G401.6 (cell line): Measurements from ENCODE around the gene GAL3ST2.
"Not testable (repeated sequence)": the region's sequence is repeated elsewhere in the genome, so short reads cannot be mapped to it uniquely, and the experiment has no call there.

Experiments used
- FAIRE-seq: peaks from 2 replicates; lab custom pipeline; 2012; peaks lifted over from hg19 to GRCh38; lab: Jason Lieb, UNC

Gene GAL3ST2

GRCh38 chr2:241820625-241821384, 44.2 kb downstream of the GAL3ST2 start:
- no peak for FAIRE-seq

GRCh38 chr2:241821460-241822263, 45.0 kb downstream of the GAL3ST2 start:
- FAIRE-seq: no peak

GRCh38 chr2:241822264-241822623, 45.6 kb downstream of the GAL3ST2 start:
- no peak for FAIRE-seq

DNA sequence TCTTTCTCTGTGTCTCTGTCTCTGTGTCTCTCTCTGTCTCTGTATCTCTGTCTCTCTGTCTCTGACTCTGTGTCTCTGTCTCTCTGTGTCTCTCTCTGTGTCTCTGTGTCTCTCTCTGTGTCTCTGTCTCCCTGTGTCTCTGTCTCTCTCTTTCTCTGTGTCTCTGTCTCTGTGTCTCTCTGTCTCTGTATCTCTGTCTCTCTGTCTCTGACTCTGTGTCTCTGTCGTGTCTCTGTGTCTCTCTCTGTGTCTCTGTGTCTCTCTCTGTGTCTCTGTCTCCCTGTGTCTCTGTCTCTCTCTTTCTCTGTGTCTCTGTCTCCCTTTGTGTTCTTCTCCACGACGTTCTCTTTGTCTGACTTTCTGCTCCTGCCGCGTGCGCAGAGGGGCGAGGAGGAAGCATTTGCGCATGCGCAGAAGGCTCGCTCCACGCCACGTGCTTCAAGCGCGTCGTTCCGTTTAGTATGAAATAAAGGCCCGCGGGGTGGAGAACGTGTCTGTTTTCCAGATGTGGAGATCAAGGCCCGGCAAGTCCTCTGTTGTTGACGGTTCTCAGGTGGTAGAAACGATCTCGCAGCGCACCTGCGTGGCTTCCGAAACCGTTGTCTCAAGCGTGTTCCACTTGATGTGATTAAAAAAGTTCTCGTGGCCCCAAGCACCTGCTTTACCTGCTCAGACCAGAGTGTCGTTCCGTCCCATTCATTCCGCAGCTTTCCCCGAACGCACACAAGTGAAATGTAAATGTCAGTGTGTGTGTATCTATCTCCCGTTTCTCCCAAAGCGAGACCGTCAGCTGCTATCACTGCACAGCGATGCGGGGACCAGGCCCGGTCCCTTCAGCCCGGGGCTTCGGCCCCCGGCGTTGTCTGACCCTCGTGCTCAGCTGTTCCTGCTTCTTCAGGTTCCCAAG, 47.2 kb downstream of the GAL3ST2 start:
- FAIRE-seq: not testable (repeated sequence)

- no peak for FAIRE-seq
Measured at GRCh38 chr2:241827394-241827793, 50.8 kb downstream of the GAL3ST2 start.

- no peak for FAIRE-seq
Measured at GRCh38 chr2:241833101-241833663, 56.6 kb downstream of the GAL3ST2 start.

- not testable (repeated sequence) for FAIRE-seq
Measured at GRCh38 chr2:241833756-241834526, 57.3 kb downstream of the GAL3ST2 start.

GRCh38 chr2:241834527-241835210, 58.0 kb downstream of the GAL3ST2 start:
- no peak for FAIRE-seq

DNA sequence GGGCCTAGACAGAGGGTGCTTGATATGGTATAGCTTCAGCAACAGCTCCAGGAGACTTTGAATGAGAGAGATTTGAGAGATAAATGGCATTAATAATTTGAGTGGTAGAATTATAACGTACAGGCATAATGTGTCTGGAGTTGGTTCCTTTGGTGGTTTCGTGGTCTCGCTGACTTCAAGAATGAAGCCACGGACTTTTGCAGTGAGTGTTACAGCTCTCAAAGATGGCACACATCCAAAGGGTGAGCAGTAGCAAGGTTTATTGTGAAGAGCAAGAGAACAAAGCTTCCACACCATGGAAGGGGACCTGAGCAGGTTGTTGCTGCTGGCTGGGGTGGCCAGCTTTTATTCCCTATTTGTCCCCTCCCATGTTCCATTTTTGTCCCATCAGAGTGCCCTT, 59.0 kb downstream of the GAL3ST2 start:
- FAIRE-seq: no peak

- no peak for FAIRE-seq
Measured at GRCh38 chr2:241836292-241836691, 59.7 kb downstream of the GAL3ST2 start.

- no peak for FAIRE-seq
Measured at GRCh38 chr2:241837197-241837965, 60.8 kb downstream of the GAL3ST2 start.

- FAIRE-seq: no peak
Measured at GRCh38 chr2:241841181-241842066, 64.8 kb downstream of the GAL3ST2 start.

- FAIRE-seq: no peak
Measured at GRCh38 chr2:241842067-241842415, 65.4 kb downstream of the GAL3ST2 start.

DNA sequence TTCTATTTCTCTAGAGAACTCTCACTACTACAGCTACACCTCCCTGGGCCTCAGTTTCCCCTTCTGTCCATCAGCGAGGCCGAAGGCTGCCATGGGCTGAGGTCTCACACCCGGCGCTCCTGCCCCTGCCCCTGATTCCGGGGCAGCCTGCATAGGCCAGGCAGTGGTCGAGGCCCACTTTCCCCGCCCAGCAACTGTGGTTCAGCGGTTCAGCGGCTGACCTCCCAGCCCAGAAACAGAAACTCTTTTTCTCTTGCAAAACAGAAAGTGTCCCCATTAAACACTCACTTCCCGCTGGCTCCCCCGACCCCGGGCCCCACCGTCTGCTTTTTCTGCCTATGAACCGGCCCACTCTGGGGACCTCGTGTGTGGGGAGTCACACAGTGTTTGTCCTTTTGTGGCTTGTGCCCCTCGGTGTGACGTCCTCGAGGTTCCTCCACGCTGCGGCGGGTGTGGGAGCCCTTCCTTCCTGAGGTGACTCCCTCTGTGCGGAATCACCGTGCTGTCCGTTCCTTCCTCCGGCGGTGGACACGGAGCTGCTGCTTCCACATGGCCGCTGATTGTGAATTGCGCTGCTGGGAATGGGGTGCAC, 66.1 kb downstream of the GAL3ST2 start:
- no peak for FAIRE-seq

DNA sequence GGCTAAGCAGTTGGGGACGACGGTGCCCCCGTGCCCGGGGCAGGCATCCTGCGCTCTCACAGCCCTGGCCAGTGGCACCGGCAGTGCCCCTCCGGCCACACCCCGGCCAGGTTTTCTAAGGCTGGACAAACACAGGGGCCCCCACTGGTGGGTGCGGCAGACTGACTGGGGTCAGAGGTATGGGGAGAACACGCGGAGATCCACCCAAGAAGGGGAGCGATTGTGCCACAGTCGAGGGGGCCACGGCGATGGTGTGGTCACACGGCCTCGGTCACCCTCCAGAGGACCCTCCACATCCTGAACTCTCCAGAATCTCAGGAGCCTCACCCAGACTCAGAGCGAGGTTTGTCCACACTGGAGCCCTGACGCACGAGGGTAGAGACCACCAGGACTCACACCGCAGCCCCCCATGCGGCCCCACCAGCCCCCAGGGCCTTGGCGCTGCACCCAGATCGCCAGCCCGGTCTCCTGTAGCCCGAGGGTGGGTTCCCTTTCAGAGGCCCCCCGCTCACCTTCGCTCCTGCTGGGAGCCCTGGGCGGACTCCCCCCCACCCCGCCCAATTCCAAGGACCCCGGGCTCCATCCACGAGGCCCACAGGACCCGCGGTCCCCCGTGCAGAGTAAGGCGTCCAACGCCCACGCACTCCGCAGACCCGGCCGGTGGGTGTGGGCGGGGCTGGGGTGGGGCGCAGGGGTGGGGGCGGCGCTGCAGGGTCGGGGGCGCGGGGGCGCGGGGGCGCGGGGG, 66.9 kb downstream of the GAL3ST2 start:
- no peak for FAIRE-seq

DNA sequence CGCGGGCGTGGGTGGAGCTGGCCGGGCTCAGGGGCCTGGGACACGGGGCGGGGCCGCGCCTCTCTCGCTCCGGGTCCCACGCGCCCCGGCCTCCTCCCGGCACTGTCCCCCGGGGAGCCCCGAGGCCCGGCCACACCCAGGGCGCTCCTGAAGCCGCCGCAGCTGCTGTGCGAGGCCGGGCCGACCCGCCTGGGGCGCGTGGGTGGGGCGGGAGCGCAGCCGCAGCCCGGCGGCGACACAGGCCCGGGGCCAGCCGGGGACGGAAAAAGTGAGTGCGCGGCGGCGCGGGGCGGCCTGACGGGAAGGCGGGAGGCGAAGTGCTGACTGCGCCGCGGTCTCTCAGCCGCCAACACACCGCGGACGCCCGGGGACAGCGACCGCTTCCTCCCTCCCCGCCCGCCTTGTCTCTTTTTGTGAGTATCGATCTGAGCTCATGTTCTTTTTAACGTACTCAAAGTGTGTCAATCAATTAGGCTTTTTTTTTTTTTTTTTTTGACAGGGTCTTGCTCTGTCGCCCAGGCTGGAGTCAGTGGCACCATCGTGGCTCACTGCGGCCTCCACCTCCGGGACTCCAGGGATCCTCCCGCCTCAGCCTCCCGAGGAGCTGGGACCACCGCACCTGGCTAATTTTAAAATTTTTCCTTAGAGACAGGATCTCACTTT, 67.6 kb downstream of the GAL3ST2 start:
- FAIRE-seq: no peak

- FAIRE-seq: no peak
Measured at GRCh38 chr2:241844831-241845578, 68.4 kb downstream of the GAL3ST2 start.
